Endodermal cell (in vitro differentiated cells): ENCODE results near the gene MXD4. TPM values are rescaled to one million over a fixed set of nuclear protein-coding genes. Genes with fewer than 3 reads are reported as not detected.

Experiments
- DNase-seq: peaks from one replicate; pipeline ENCODE4 v3.0.0-alpha.2; 2017
- H3K27ac ChIP-seq: 2 replicates; pipeline ENCODE4 v1.5.1; 2013; ENCODE audit warnings: mild to moderate bottlenecking, low read depth, low read length, moderate library complexity
- H3K27me3 ChIP-seq: 2 replicates; pipeline ENCODE4 v1.6.1; 2013; ENCODE audit warnings: mild to moderate bottlenecking, low read length, moderate library complexity; ENCODE audit not compliant: insufficient read depth, control insufficient read depth, poor library complexity, severe bottlenecking
- H3K36me3 ChIP-seq: 2 replicates; pipeline ENCODE4 v1.7.0; 2013; ENCODE audit warnings: mild to moderate bottlenecking, low read length, moderate library complexity; ENCODE audit not compliant: control insufficient read depth, insufficient read depth
- H3K4me1 ChIP-seq: one replicate; pipeline ENCODE4 v1.7.0; 2013; ENCODE audit warnings: low read length; ENCODE audit not compliant: control insufficient read depth, insufficient read depth
- H3K4me3 ChIP-seq: 2 replicates; pipeline ENCODE4 v1.5.1; 2013; ENCODE audit warnings: mild to moderate bottlenecking, low read length, moderate library complexity
- H3K9ac ChIP-seq: 2 replicates; pipeline ENCODE4 v1.6.1; 2013; ENCODE audit warnings: mild to moderate bottlenecking, low read length, moderate library complexity; ENCODE audit not compliant: poor library complexity, severe bottlenecking; ENCODE audit errors: extremely low read depth
- H3K9me3 ChIP-seq: 2 replicates; pipeline ENCODE4 v1.6.1; 2013; ENCODE audit warnings: mild to moderate bottlenecking, low read length, moderate library complexity; ENCODE audit not compliant: control insufficient read depth
- H3K27ac Mint-ChIP-seq: 2 replicates; pipeline ENCODE4 v1.8.0; 2020; ENCODE audit warnings: mixed read lengths
- H3K27me3 Mint-ChIP-seq: 2 replicates; pipeline ENCODE4 v1.8.0; 2021; ENCODE audit warnings: mild to moderate bottlenecking, mixed read lengths; ENCODE audit not compliant: insufficient read depth
- H3K36me3 Mint-ChIP-seq: 2 replicates; pipeline ENCODE4 v1.8.0; 2020; ENCODE audit warnings: low read depth, mixed read lengths
- H3K4me1 Mint-ChIP-seq: 2 replicates; pipeline ENCODE4 v1.8.0; 2020; ENCODE audit warnings: mixed read lengths
- H3K4me3 Mint-ChIP-seq: 2 replicates; pipeline ENCODE4 v1.8.0; 2020; ENCODE audit warnings: mild to moderate bottlenecking, moderate library complexity, mixed read lengths
- H3K9me3 Mint-ChIP-seq: 2 replicates; pipeline ENCODE4 v1.8.0; 2020; ENCODE audit warnings: mild to moderate bottlenecking, mixed read lengths
- CTCF ChIP-seq: fragments of 200-600 bp; sonication (generic); conservative IDR thresholded peaks from 2 replicates; pipeline ENCODE4 v1.5.0; 2021; ENCODE audit warnings: antibody characterized with exemption, mild to moderate bottlenecking
- WGBS, 2 experiments: methylation state at CpG; one replicate each; pipeline versions ENCODE4 v1.1.5 to v1.1.7; 2013; ENCODE audit warnings: missing lambda C conversion rate in 2 of 2, mixed read lengths in 1 of 2; ENCODE audit not compliant: insufficient coverage in 1 of 2, insufficient read length in 1 of 2; 5-methylcytosine and 5-hydroxymethylcytosine counted together
- total RNA-seq, 2 donors: library from RNA; stranded (reverse); fragmentation: NEBNext Ultra II Directional in 1 of 2; extraction: Animal tissue kit (Norgen Biotek cat#: 25700) in 1 of 2; gene quantifications; 2 replicates in 1 of 2; 3 replicates in 1 of 2; pipeline ENCODE4 v1.2.1, GENCODE V29; 2021

Gene MXD4
- total RNA-seq, 2 donors from 2014 or later = 46.0 to 78.8 TPM

- no peaks in the 10 kb centered on the region for H3K4me1 ChIP-seq
- Mint-ChIP-seq H3K27ac (no peak overlapping the region), H3K9me3 (no peaks in the 10 kb centered on the region), H3K4me3 (no peak overlapping the region), H3K27me3 (no peaks in the 10 kb centered on the region), H3K36me3 (no peaks in the 10 kb centered on the region), H3K4me1 (no peaks in the 10 kb centered on the region)
- WGBS, 2 experiments = 90% methylated on average over 9 of the region's 9 CpGs; no CpG with 5 or more reads in 1 of the 2 experiments
- H3K27ac ChIP-seq = no peak overlapping the region
- DNase-seq = no peak
- H3K9ac ChIP-seq = no peak overlapping the region
- H3K4me3 ChIP-seq = no peak overlapping the region
- no peak for TF ChIP-seq CTCF
- no peaks in the 10 kb centered on the region for H3K9me3 ChIP-seq
- H3K36me3 ChIP-seq = no peaks in the 10 kb centered on the region
- no peaks in the 10 kb centered on the region for H3K27me3 ChIP-seq
Measured at GRCh38 chr4:2287594-2287915, 25.6 kb upstream of the MXD4 start.

GRCh38 chr4:2286904-2287593 is 25.1 kb upstream of the MXD4 start:
- H3K4me1 ChIP-seq = no peaks in the 10 kb centered on the region
- H3K27me3 Mint-ChIP-seq = no peaks in the 10 kb centered on the region
- no peak overlapping the region for H3K4me3 Mint-ChIP-seq
- 71 to 82% methylated on average over 12 to 19 of the region's 19 CpGs for WGBS, 2 experiments
- no peak overlapping the region for H3K27ac ChIP-seq
- H3K9me3 Mint-ChIP-seq = no peaks in the 10 kb centered on the region
- no peaks in the 10 kb centered on the region for H3K36me3 Mint-ChIP-seq
- DNase-seq = peak; percentile 52
- no peak overlapping the region for H3K27ac Mint-ChIP-seq
- no peak for TF ChIP-seq CTCF
- no peaks in the 10 kb centered on the region for H3K9me3 ChIP-seq
- H3K27me3 ChIP-seq = no peaks in the 10 kb centered on the region
- H3K4me1 Mint-ChIP-seq = no peaks in the 10 kb centered on the region
- H3K4me3 ChIP-seq = no peak overlapping the region
- no peak overlapping the region for H3K9ac ChIP-seq
- no peaks in the 10 kb centered on the region for H3K36me3 ChIP-seq

- DNase-seq = no peak
- no peaks in the 10 kb centered on the region for H3K4me1 Mint-ChIP-seq
- WGBS, 2 experiments = 90 to 91% methylated on average over 14 to 27 of the region's 27 CpGs
- Histone ChIP-seq H3K27me3 (no peaks in the 10 kb centered on the region), H3K36me3 (no peaks in the 10 kb centered on the region), H3K27ac (no peak overlapping the region), H3K4me1 (no peaks in the 10 kb centered on the region), H3K4me3 (no peak overlapping the region), H3K9ac (no peak overlapping the region), H3K9me3 (no peaks in the 10 kb centered on the region)
- no peak for TF ChIP-seq CTCF
- no peak overlapping the region for H3K27ac Mint-ChIP-seq
- H3K27me3 Mint-ChIP-seq = no peaks in the 10 kb centered on the region
- no peaks in the 10 kb centered on the region for H3K36me3 Mint-ChIP-seq
- H3K4me3 Mint-ChIP-seq = no peak overlapping the region
- H3K9me3 Mint-ChIP-seq = no peaks in the 10 kb centered on the region
Measured at GRCh38 chr4:2285613-2286381, 23.9 kb upstream of the MXD4 start.
